Neutrophil (primary cell): Measurements from ENCODE around the gene HSD17B12.
A peak's percentile ranks its signal among the peaks of the same experiment; 100 is the strongest.

ENCODE experiments used
- H3K27ac ChIP-seq: fragments of 200-600 bp; sonication (generic); 2 replicates; pipeline ENCODE4 v1.5.1; 2016; ENCODE audit warnings: mild to moderate bottlenecking, moderate library complexity
- H3K27me3 ChIP-seq: fragments of 200-600 bp; sonication (generic); 2 replicates; pipeline ENCODE4 v1.6.0; 2016; ENCODE audit warnings: mild to moderate bottlenecking
- H3K36me3 ChIP-seq: fragments of 200-600 bp; sonication (generic); 2 replicates; pipeline ENCODE4 v1.5.1; 2017
- H3K4me1 ChIP-seq, 2 experiments: fragments of 200-600 bp in 1 of 2; sonication (generic) in 1 of 2; 1 replicate in 1 of 2; 2 replicates in 1 of 2; pipeline versions ENCODE4 v1.5.1 to v1.6.1; 2013 to 2016; ENCODE audit warnings: low read depth in 1 of 2, low read length in 1 of 2, mild to moderate bottlenecking in 1 of 2, moderate library complexity in 1 of 2; ENCODE audit not compliant: control insufficient read depth in 1 of 2, insufficient read depth in 1 of 2
- H3K4me3 ChIP-seq, 2 experiments: fragments of 200-600 bp in 1 of 2; sonication (generic) in 1 of 2; 1 replicate in 1 of 2; 2 replicates in 1 of 2; pipeline ENCODE4 v1.5.1; 2013 to 2016; ENCODE audit warnings: low read depth in 1 of 2, low read length in 1 of 2, mild to moderate bottlenecking in 1 of 2, moderate library complexity in 1 of 2
- H3K9me3 ChIP-seq: fragments of 200-600 bp; sonication (generic); 2 replicates; pipeline ENCODE4 v1.5.1; 2016
- TF ChIP-seq, protein P1 (sequence below): fragments of 200-600 bp; sonication (generic); IDR thresholded peaks from 2 replicates; pipeline ENCODE4 v1.5.1; 2016; ENCODE audit warnings: antibody characterized with exemption

HSD17B12 gene

DNA sequence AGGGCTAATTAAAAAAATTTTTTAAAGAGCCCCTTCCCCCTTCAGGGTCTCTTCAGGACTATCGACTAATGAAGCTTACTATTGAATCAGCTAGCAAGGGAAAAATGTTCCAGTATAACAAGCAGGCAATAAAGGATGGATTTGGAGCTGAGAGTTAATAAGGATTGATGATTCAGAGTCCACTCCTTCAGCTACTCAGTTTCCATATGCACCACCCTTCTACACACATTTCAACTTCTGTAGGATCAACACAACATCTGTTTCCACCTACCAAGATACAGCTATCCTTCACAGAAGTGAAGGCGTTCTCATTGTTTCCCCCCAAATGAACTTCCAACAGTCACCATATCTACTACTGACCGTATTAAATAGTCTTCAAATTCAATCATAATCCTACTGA, 193.5 kb downstream of the HSD17B12 start:
- Histone ChIP-seq H3K27me3 (peaks cover 88% of the 10 kb centered on the region), H3K27ac (no peak overlapping the region)
- TF ChIP-seq, protein P1, sequence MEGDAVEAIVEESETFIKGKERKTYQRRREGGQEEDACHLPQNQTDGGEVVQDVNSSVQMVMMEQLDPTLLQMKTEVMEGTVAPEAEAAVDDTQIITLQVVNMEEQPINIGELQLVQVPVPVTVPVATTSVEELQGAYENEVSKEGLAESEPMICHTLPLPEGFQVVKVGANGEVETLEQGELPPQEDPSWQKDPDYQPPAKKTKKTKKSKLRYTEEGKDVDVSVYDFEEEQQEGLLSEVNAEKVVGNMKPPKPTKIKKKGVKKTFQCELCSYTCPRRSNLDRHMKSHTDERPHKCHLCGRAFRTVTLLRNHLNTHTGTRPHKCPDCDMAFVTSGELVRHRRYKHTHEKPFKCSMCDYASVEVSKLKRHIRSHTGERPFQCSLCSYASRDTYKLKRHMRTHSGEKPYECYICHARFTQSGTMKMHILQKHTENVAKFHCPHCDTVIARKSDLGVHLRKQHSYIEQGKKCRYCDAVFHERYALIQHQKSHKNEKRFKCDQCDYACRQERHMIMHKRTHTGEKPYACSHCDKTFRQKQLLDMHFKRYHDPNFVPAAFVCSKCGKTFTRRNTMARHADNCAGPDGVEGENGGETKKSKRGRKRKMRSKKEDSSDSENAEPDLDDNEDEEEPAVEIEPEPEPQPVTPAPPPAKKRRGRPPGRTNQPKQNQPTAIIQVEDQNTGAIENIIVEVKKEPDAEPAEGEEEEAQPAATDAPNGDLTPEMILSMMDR: no peak

DNA sequence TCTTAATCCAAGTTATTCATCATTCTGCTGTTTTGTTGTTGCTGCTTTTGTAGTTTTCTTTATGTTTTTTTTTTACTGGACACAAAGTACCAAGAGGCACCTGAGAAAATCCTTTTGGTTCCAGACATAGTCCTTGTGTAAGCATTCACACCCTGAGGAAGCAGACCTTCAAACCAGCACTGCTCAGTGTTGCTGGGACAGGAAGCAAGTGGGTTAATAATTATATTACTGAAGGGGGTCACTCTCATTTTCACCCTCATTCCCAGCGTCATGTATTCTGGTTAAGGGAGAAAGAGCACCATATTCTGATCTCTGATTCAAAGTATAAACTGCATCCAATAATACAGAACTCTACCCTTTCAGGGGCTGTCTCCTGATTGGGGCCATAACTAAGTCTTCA, 194.2 kb downstream of the HSD17B12 start:
- Histone ChIP-seq H3K4me1 (no peaks in the 10 kb centered on the region), H3K9me3 (no peaks in the 10 kb centered on the region), H3K27me3 (peaks cover 91% of the 10 kb centered on the region), H3K27ac (no peak overlapping the region), H3K36me3 (no peaks in the 10 kb centered on the region), H3K4me3 (no peak overlapping the region)
- TF ChIP-seq, protein P1: no peak

More for the DNA sequence above, 193.5 kb downstream of the HSD17B12 start:
- H3K9me3 ChIP-seq: no peaks in the 10 kb centered on the region
- no peak overlapping the region for H3K4me3 ChIP-seq
- H3K36me3 ChIP-seq: no peaks in the 10 kb centered on the region
- peaks cover 5% of the 10 kb centered on the region in 2 experiments for H3K4me1 ChIP-seq

DNA sequence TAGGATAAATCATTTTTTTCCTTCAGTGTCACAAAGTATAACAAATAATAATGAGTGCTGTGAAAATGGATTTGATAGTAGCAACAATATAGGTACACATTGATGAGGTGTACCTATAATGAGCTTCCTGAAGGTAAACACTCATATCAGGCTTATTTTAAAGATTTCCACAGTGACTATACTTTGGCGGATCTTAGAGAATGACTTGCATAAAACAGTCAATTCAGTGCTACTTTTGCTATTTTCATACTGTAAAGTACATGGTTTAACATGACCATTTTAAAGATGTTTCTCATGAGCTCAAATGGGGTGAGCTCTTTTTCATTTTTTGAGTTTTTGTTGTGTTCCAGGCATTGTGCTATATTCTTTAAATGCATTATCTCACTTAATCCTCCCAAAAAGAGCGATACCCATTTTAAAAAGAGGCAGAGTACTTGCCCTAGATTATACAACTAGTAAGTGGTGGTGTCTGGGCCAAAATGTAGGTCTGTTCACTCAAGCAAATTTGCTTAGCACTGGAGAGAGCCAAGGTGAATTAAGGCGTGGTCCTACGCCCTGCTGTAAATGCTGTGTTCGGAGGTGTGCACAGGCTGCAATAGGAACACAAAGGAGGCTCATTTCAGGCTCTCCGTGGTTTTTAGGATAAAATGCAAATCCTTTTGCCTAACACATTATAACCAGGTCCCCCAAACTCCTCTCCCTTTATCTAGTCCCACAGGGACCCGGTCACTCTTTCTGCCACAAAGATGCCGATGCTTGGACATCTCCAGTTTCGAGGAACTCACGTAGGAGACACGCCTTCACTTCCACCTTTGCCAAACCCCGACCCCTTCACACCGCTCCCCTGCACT, 199.5 kb downstream of the HSD17B12 start:
- TF ChIP-seq, protein P1: no peak
- H3K36me3 ChIP-seq: peaks cover 13% of the 10 kb centered on the region
- peaks cover 53% of the 10 kb centered on the region for H3K27me3 ChIP-seq
- peak overlapping the region; percentile 68 to 70 for H3K4me3 ChIP-seq
- H3K27ac ChIP-seq: peak overlapping the region; percentile 46
- H3K9me3 ChIP-seq: no peaks in the 10 kb centered on the region
- H3K4me1 ChIP-seq: peaks cover 11 to 18% of the 10 kb centered on the region in 2 experiments

DNA sequence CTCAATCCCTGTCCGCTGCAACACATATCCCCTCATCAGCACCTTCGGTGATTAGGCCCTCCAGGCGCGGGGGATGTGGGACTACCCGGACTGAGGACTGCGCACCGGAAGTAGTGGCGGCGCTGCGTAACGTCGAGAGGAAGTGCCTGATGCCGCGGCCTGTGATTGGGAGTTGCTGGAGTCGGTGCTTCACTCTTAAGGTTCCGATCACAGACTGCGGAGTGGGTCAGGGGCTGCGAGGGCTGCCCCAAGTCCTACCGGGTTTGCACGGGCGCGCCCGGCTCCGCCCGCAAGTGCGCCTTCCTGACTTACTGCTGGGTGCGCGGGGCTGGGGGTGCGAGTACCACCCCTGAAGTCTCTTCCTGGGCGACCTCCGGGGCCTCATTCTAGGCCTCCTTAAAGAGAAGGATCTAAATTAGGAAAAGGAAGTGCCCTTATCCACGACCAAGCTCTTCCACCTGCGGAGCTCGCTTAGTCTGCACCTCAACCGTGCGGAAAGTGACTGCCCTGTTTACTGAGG, 200.2 kb downstream of the HSD17B12 start, which contains the start of gene ALKBH3:
Gene ALKBH3, plus strand, starts transcription at position 192 of the 520 bp plus-strand sequence. CDS start 1,822 bp downstream, outside the sequence.
- Histone ChIP-seq H3K4me3 (peak within 1 kb of the TSS; percentile 68 to 70), H3K27ac (peak within 1 kb of the TSS; percentile 46), H3K27me3 (peaks cover 46% of the 10 kb centered on the region), H3K36me3 (peaks cover 19% of the 10 kb centered on the region), H3K9me3 (no peaks in the 10 kb centered on the region), H3K4me1 (peaks cover 11 to 18% of the 10 kb centered on the region in 2 experiments)
- TF ChIP-seq, protein P1: no peak

DNA sequence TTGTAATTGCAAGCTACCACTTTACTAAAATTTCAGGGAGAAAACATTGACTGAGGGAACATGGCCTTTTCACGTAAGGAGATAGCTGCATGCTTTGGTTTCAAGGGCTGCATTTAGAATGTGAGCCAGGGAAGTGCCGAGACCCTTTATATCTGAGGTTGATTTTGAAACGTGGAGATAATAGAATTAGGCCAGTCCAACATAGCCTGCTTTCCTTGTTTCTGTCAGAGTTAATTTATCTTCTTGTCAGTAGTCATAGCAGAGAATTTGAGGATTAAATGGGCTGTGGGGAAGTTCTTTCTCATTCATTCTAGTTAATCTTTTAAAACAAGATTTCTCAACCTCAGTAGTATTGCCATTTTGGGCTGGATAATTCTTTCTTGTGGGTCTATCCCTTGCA, 212.3 kb downstream of the HSD17B12 start:
- no peaks in the 10 kb centered on the region for H3K9me3 ChIP-seq
- H3K27me3 ChIP-seq: no peaks in the 10 kb centered on the region
- no peaks in the 10 kb centered on the region for H3K4me1 ChIP-seq
- H3K36me3 ChIP-seq: peaks cover 35% of the 10 kb centered on the region
- no peak overlapping the region for H3K4me3 ChIP-seq
- H3K27ac ChIP-seq: no peak overlapping the region
- TF ChIP-seq, protein P1: no peak
